ENCODE data around the gene TCEAL1.
"Not testable (repeated sequence)": the region's sequence is repeated elsewhere in the genome, so short reads cannot be mapped to it uniquely, and the experiment has no call there.

Gene TCEAL1, protein sequence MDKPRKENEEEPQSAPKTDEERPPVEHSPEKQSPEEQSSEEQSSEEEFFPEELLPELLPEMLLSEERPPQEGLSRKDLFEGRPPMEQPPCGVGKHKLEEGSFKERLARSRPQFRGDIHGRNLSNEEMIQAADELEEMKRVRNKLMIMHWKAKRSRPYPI

GRCh38 chrX:103628386-103629317 lies at the start of gene TCEAL1:
Gene TCEAL1 (plus strand): TSS chrX:103628975. CDS start chrX:103629917, 942 bp downstream.
- no peak for TF ChIP-seq CTCF (IDR thresholded peaks at IDR 0.05; ENCODE audit: low read depth, low read length, missing control alignments)
- DNase-seq: peak; percentile 12
- peak within 1 kb of the TSS; percentile 69 for H3K4me3 ChIP-seq (ENCODE audit: low read depth, low read length)

GRCh38 chrX:103584596-103584995 lies 44.2 kb upstream of the TCEAL1 start:
- peak overlapping the region; percentile 77 for H3K4me3 ChIP-seq (ENCODE audit: low read depth, low read length)
- peak; percentile 5 for DNase-seq
- H3K27me3 ChIP-seq (replicated peaks): no peaks in the 10 kb centered on the region
- no peak overlapping the region for H3K27ac ChIP-seq
- in situ Hi-C loops (cut with HindIII; ENCODE audit: low pct_ligation_motif_present, low sequenced_read_pairs): no loop called here
- H3K36me3 ChIP-seq (replicated peaks): no peaks in the 10 kb centered on the region
- no peak for TF ChIP-seq CTCF (IDR thresholded peaks at IDR 0.05; ENCODE audit: low read depth, low read length, missing control alignments)

More at GRCh38 chrX:103628386-103629317, at the start of gene TCEAL1:
- in situ Hi-C loops (cut with HindIII; ENCODE audit: low pct_ligation_motif_present, low sequenced_read_pairs): no loop called here
- no peaks in the 10 kb centered on the region for H3K36me3 ChIP-seq (replicated peaks)
- H3K27me3 ChIP-seq (replicated peaks): no peaks in the 10 kb centered on the region
- peak within 1 kb of the TSS; percentile 31 for H3K27ac ChIP-seq

DNA sequence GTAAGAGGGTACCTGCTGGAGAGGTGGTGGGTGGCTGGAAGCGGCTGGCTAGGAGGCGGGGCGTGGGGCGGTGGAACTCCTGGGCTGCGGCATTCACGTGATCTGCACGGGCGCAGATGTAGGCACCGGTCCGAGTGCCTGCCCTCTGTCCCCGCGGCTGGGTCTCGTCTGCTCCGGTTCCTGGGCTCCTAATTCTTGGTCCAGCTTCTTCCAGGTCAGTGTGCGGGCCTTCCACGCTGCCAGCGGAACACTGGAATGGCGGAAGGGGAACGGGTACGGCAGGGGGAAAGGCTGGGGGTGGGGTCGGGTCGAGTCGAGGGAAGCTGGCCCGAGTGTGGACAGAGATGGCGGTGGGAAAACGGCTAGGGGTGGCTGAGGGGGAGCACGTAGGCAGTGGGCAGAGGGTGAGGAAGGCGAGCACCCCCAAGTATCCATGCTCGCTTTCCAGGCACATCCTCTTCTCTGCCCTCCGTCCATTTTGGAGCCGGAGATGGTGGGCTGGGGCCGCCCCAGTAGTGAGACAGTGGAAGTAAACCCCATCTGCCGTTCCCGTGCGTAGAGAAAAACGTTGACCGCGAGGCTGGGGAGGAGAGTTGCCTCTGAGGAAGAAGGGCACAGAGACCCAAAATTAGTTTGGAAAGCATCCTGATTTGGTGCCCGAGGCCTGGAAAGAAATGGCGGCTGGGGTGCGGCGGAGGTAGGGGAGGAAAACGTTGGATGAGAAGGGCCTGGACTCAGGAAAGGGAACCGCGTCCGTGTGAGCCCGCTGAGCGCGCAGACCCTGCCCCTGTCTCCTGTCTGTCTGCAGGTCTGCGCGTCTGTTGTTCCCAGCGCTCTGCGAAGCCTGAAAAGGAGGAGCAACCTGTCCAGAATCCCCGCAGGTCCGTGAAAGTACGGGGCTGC lies 43.1 kb upstream of the TCEAL1 start, which contains the start of gene TCEAL4:
TCEAL4 (plus strand) TSS at position 105 of the 903 bp plus-strand sequence. CDS start 1,161 bp downstream, outside the sequence.
- H3K27ac ChIP-seq: peak within 1 kb of the TSS; percentile 61
- no peak for TF ChIP-seq CTCF (IDR thresholded peaks at IDR 0.05; ENCODE audit: low read depth, low read length, missing control alignments)
- peak within 1 kb of the TSS; percentile 77 for H3K4me3 ChIP-seq (ENCODE audit: low read depth, low read length)
- in situ Hi-C loops (cut with HindIII; ENCODE audit: low pct_ligation_motif_present, low sequenced_read_pairs): no loop called here
- no peaks in the 10 kb centered on the region for H3K36me3 ChIP-seq (replicated peaks)
- DNase-seq: peak; percentile 20
- H3K27me3 ChIP-seq (replicated peaks): no peaks in the 10 kb centered on the region

GRCh38 chrX:103586314-103586646 lies 42.5 kb upstream of the TCEAL1 start:
- no peaks in the 10 kb centered on the region for H3K27me3 ChIP-seq (replicated peaks)
- H3K4me3 ChIP-seq (ENCODE audit: low read depth, low read length): peak overlapping the region; percentile 77
- TF ChIP-seq CTCF (IDR thresholded peaks at IDR 0.05; ENCODE audit: low read depth, low read length, missing control alignments): no peak
- in situ Hi-C loops (cut with HindIII; ENCODE audit: low pct_ligation_motif_present, low sequenced_read_pairs): no loop called here
- no peak overlapping the region for H3K27ac ChIP-seq
- no peak for DNase-seq
- H3K36me3 ChIP-seq (replicated peaks): no peaks in the 10 kb centered on the region

DNA sequence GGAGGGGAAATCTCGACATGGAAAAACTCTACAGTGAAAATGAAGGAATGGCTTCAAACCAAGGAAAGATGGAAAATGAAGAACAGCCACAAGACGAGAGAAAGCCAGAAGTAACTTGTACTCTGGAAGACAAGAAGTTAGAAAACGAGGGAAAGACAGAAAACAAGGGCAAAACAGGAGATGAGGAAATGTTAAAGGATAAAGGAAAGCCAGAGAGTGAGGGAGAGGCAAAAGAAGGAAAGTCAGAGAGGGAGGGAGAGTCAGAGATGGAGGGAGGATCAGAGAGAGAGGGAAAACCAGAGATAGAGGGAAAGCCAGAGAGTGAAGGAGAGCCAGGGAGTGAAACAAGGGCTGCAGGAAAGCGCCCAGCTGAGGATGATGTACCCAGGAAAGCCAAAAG lies 42.1 kb upstream of the TCEAL1 start:
- TF ChIP-seq CTCF (IDR thresholded peaks at IDR 0.05; ENCODE audit: low read depth, low read length, missing control alignments): no peak
- no peak overlapping the region for H3K27ac ChIP-seq
- peak overlapping the region; percentile 77 for H3K4me3 ChIP-seq (ENCODE audit: low read depth, low read length)
- no peaks in the 10 kb centered on the region for H3K27me3 ChIP-seq (replicated peaks)
- no peaks in the 10 kb centered on the region for H3K36me3 ChIP-seq (replicated peaks)
- no peak for DNase-seq
- in situ Hi-C loops (cut with HindIII; ENCODE audit: low pct_ligation_motif_present, low sequenced_read_pairs): no loop called here

DNA sequence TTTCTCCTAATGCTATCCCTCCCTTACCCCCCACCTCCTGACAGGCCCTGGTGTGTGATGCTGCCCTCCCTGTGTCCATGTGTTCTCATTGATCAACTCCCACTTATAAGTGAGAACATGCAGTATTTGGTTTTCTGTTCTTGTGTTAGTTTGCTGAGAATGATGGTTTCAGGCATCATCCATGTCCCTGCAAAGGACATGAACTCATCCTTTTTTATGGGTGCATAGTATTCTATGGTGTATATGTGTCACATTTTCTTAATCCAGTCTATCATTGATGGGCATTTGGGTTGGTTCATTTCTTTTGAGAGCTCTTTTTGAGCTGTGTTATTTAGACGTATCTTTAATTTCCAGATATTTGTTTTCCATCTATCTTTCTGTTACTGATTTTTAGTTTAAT lies 36.5 kb upstream of the TCEAL1 start:
- H3K4me3 ChIP-seq (ENCODE audit: low read depth, low read length); H3K27me3 ChIP-seq (replicated peaks); H3K27ac ChIP-seq; H3K36me3 ChIP-seq (replicated peaks); DNase-seq; in situ Hi-C loops (cut with HindIII; ENCODE audit: low pct_ligation_motif_present, low sequenced_read_pairs): not testable (repeated sequence)

GRCh38 chrX:103595202-103595601 lies 33.6 kb upstream of the TCEAL1 start:
- H3K27me3 ChIP-seq (replicated peaks); H3K36me3 ChIP-seq (replicated peaks); in situ Hi-C loops (cut with HindIII; ENCODE audit: low pct_ligation_motif_present, low sequenced_read_pairs); H3K27ac ChIP-seq; H3K4me3 ChIP-seq (ENCODE audit: low read depth, low read length); DNase-seq: not testable (repeated sequence)

Data from brain microvascular endothelial cell (primary cell).